ENCODE results near the gene EPN2.

The EPN2 gene

DNA sequence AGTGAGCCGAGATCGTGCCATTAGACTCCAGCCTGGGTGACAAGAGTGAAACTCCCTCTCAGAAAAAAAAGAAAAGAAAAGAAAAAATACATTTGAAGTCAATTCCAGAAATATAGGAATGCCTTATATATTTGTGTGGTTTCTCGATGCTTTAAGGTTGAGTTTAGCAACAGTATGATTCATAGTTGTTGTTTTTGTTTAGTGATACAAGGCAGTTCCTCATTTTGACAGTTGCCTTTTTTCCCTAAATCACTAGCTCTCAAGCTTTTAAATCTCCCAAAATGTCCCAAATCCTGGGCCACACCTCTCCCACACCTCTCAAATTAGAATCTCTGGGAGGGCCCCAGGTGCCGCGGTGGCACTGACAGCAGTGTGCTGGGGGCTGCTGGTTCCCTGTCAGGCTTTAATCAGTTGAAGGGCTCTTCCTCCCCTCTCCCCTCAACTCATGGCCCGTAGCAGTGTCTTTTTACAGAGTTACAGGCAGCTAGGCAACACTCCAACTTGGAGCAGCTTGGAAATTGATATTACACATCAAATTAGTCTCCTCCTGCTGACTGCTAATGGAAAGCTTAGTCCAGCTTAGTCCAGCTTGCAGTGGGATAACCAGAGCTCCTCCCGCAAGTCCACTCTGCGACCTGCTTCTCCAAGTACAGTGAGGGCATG lies 58.4 kb downstream of the EPN2 start:
- no peak overlapping the region for H3K27ac ChIP-seq (ENCODE audit: low read depth, low read length)
- no peaks in the 10 kb centered on the region for H3K27me3 ChIP-seq (ENCODE audit: insufficient read depth, low read length)
- H3K36me3 ChIP-seq (ENCODE audit: insufficient read depth, low read length), result no peaks in the 10 kb centered on the region
- no peaks in the 10 kb centered on the region for H3K4me1 ChIP-seq (ENCODE audit: control insufficient read depth, insufficient read depth, low read length, unreplicated experiment)
- H2AFZ ChIP-seq (ENCODE audit: low read length, unreplicated experiment), result no peak overlapping the region
- no peak overlapping the region for H3K4me3 ChIP-seq (ENCODE audit: low read depth, low read length)
- no peaks in the 10 kb centered on the region for H3K79me2 ChIP-seq (ENCODE audit: control insufficient read depth, insufficient read depth, low read length, unreplicated experiment)

DNA sequence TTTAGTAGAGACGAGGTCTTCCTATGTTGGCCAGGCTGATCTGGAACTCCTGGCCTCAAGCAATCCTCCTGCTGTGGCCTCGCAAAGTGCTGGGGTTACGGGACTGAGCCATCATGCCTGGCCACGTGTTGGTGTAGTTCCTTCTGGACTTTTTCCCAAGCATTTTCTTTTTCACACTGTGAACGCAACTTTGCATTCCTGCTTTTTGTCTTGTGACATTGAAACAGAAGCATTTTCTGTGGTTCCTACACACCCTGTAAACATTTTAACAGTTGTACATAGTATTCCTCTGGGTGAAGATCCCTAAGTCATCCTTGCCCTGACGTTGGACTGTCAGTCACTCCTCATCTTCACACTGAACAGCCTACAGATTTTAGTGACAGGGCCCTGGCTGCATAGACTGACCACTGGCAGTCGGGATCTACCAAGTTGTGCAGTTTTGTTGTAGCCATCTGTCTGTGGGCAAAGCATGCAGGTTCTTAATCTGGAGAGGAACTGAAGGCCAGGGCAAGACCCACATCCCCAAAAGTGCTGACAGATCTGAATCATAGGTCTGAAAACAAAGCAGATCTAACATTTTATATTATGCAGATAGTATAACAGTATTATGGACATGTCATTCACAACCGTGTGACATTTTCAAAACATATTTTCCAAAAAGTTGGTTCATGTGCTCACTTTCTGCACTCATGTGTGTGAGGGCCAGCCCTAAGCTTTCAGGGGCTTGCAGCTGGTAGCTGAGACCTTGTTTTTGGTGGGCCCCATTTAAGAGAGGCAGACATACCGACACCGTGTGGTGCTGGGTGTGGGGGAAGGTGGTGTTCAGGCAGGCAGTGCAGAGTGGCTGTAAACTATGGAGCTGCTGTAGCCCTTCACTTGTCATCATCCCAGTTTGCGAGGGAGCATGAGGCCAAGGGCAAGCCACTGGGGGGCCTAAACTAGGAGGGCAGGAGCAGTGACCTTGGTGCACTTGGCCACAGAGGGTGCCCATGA lies 59.9 kb downstream of the EPN2 start:
- Histone ChIP-seq H3K27me3 (ENCODE audit: insufficient read depth, low read length) (no peaks in the 10 kb centered on the region), H3K4me3 (ENCODE audit: low read depth, low read length) (no peak overlapping the region), H2AFZ (ENCODE audit: low read length, unreplicated experiment) (no peak overlapping the region), H3K27ac (ENCODE audit: low read depth, low read length) (no peak overlapping the region), H3K36me3 (ENCODE audit: insufficient read depth, low read length) (no peaks in the 10 kb centered on the region), H3K4me1 (ENCODE audit: control insufficient read depth, insufficient read depth, low read length, unreplicated experiment) (no peaks in the 10 kb centered on the region), H3K79me2 (ENCODE audit: control insufficient read depth, insufficient read depth, low read length, unreplicated experiment) (no peaks in the 10 kb centered on the region)

DNA sequence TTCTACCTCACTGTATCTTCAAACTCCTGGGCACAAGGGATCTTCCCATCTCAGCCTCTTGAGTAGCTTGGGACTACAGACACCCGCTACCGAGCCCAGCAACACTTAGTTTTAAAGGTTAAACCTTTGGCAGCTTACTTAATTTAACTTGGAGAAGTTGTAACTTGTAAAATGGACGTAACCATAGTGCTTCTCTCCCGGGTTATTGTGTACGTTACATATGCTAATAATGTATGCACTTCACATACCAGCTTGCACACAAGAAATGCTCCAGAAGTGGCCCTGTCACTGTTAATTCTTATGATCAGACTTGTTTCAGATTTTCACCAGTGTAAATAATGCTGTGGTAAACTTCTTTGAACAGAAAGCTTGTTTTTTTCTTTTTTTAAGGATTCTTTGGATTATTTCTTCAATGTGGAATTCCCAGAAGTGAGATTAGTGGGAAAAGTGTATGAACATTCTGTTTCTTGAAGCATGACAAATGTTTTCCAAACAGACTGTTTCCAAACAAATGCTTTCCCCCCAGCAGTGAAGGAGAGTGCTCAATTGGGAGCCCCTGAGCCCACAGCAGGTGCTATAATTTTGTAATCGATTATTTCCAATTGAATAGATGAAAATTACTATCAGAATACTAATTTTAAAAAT lies 61.5 kb downstream of the EPN2 start:
- no peaks in the 10 kb centered on the region for H3K4me1 ChIP-seq (ENCODE audit: control insufficient read depth, insufficient read depth, low read length, unreplicated experiment)
- no peaks in the 10 kb centered on the region for H3K27me3 ChIP-seq (ENCODE audit: insufficient read depth, low read length)
- H3K79me2 ChIP-seq (ENCODE audit: control insufficient read depth, insufficient read depth, low read length, unreplicated experiment), result no peaks in the 10 kb centered on the region
- H3K36me3 ChIP-seq (ENCODE audit: insufficient read depth, low read length), result no peaks in the 10 kb centered on the region
- no peak overlapping the region for H3K27ac ChIP-seq (ENCODE audit: low read depth, low read length)
- no peak overlapping the region for H2AFZ ChIP-seq (ENCODE audit: low read length, unreplicated experiment)
- H3K4me3 ChIP-seq (ENCODE audit: low read depth, low read length), result no peak overlapping the region

DNA sequence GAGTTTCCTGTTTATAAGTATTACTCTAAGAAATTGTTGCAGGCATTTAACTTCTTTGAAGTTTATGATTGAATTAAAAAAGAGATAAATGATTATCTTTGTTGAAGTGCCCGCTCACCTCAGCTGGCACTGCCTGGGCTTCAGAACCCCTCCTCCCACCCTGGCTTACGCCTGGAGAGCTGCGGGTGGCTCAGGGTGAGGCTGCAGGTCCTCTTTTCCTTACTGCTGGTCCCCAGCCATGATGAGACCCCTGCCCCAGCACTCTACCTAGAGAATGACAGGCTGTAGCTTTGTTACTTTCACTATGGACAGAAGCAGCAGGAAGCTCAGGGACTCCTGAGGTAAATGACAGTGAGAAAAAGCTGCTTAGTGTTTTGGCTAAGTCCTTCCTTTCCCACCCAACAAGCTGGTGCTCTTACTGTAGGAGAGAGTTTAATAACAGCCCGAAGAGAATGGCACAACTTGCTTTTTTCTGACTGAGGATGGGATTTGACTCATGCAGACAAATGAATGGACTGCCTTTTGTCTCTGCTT lies 62.1 kb downstream of the EPN2 start:
- H3K27ac ChIP-seq (ENCODE audit: low read depth, low read length), result no peak overlapping the region
- H3K79me2 ChIP-seq (ENCODE audit: control insufficient read depth, insufficient read depth, low read length, unreplicated experiment), result no peaks in the 10 kb centered on the region
- H3K27me3 ChIP-seq (ENCODE audit: insufficient read depth, low read length), result no peaks in the 10 kb centered on the region
- H3K36me3 ChIP-seq (ENCODE audit: insufficient read depth, low read length), result no peaks in the 10 kb centered on the region
- peaks cover 3% of the 10 kb centered on the region for H3K4me1 ChIP-seq (ENCODE audit: control insufficient read depth, insufficient read depth, low read length, unreplicated experiment)
- no peak overlapping the region for H2AFZ ChIP-seq (ENCODE audit: low read length, unreplicated experiment)
- no peak overlapping the region for H3K4me3 ChIP-seq (ENCODE audit: low read depth, low read length)

DNA sequence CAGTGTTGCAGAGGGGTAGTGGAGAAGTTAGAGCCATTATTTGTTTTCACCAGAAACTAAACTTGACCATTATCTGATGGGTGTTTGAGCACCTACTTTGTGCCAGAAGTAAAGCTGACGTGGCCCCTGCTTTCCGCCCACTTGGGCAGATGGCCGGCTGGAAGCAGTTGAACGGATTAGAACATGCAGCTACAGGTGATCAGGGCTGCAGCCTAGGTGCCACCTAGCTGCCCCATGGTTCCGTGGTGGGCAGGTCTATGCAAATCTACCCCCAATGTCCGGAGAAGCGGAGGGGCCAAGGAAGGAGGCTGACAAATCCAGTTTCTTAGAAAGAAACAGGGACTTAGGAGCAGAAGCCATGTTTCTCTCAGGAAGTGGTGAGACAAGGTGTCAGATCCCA lies 62.7 kb downstream of the EPN2 start:
- H3K4me1 ChIP-seq (ENCODE audit: control insufficient read depth, insufficient read depth, low read length, unreplicated experiment), result peaks cover 7% of the 10 kb centered on the region
- H3K4me3 ChIP-seq (ENCODE audit: low read depth, low read length), result no peak overlapping the region
- no peaks in the 10 kb centered on the region for H3K79me2 ChIP-seq (ENCODE audit: control insufficient read depth, insufficient read depth, low read length, unreplicated experiment)
- no peak overlapping the region for H3K27ac ChIP-seq (ENCODE audit: low read depth, low read length)
- no peaks in the 10 kb centered on the region for H3K27me3 ChIP-seq (ENCODE audit: insufficient read depth, low read length)
- H2AFZ ChIP-seq (ENCODE audit: low read length, unreplicated experiment), result no peak overlapping the region
- H3K36me3 ChIP-seq (ENCODE audit: insufficient read depth, low read length), result no peaks in the 10 kb centered on the region

DNA sequence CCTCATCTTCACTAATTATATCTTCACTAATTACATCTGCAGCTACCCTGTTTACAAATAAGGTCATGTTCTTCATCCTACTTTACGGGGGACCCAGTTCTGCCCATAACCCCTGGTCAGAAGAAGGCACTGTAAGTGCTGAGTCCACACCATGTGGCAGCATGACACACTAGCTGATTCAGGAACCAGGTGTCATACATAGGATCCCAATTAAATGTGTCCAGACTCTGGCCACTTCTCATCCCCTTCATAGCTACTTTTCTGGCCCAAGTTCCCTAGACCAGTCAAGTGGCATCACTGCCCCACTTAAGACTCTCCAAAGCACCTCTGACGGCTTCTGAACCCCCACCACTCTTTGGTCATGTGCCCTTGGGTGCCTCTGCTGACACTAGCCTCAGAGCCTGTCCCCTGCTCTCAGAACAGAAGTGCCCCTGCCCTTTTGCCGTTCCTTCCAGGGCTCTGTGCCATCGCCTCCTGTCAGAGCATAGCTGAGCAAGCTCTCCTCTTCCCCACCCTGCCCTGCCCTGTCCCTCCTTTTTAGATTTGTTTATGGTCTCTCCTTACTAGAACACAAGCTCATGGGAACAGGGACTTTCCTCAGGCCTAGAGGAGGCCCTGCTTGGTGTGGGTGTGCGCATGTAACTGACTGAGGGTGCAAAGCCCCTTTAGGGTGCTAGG lies 64.2 kb downstream of the EPN2 start:
- Histone ChIP-seq H3K36me3 (ENCODE audit: insufficient read depth, low read length) (no peaks in the 10 kb centered on the region), H3K27me3 (ENCODE audit: insufficient read depth, low read length) (no peaks in the 10 kb centered on the region), H3K79me2 (ENCODE audit: control insufficient read depth, insufficient read depth, low read length, unreplicated experiment) (no peaks in the 10 kb centered on the region), H2AFZ (ENCODE audit: low read length, unreplicated experiment) (no peak overlapping the region), H3K4me3 (ENCODE audit: low read depth, low read length) (no peak overlapping the region), H3K4me1 (ENCODE audit: control insufficient read depth, insufficient read depth, low read length, unreplicated experiment) (peaks cover 7% of the 10 kb centered on the region), H3K27ac (ENCODE audit: low read depth, low read length) (no peak overlapping the region)

DNA sequence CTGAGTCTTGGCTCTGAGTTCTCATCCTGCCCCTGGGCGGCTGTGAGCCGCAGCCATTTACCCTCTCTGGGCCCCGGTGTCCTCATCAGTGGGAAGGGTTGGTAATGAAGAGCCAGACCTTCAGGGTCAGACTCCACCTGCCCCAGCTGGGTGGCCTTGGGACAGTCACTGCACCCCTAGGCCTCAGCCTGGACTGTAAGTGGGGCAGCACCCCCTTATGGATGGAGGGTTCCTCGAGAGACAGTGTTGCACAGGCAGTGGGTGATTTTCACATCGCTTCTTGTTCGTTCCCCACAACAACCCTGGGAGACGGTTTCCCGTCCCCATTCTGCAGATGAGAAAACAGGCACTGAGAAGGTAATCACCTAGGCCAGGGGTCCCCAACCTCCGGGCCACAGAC lies 64.8 kb downstream of the EPN2 start:
- Histone ChIP-seq H3K4me3 (ENCODE audit: low read depth, low read length) (no peak overlapping the region), H3K27me3 (ENCODE audit: insufficient read depth, low read length) (no peaks in the 10 kb centered on the region), H3K4me1 (ENCODE audit: control insufficient read depth, insufficient read depth, low read length, unreplicated experiment) (peaks cover 7% of the 10 kb centered on the region), H3K79me2 (ENCODE audit: control insufficient read depth, insufficient read depth, low read length, unreplicated experiment) (no peaks in the 10 kb centered on the region), H2AFZ (ENCODE audit: low read length, unreplicated experiment) (no peak overlapping the region), H3K27ac (ENCODE audit: low read depth, low read length) (no peak overlapping the region), H3K36me3 (ENCODE audit: insufficient read depth, low read length) (no peaks in the 10 kb centered on the region)

DNA sequence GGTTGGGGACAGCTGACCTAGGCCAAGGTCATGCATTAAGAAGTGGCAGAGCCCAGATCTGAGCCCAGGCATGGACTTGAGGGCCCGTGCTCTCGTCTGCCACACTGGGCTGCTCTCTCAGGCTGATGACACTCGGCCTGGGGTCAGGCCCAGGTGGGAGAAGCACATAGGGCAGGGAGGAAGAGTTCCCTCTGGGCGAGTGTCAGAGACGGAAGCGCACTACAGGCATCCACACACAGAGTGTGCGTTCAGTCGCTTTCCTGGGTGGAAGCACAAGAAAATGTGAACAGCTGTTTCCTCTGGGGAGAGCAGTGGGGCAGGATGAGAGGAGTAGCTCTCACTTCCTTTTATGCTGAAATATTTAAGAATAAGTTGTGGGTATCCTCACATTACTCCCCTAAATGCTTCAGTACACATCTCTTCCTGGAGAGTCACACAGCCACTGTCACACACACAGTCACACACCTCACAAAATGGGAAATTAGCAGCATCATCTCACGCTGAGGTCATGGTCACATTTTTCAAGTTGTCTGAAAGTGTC lies 65.7 kb downstream of the EPN2 start:
- H3K36me3 ChIP-seq (ENCODE audit: insufficient read depth, low read length), result no peaks in the 10 kb centered on the region
- H3K4me3 ChIP-seq (ENCODE audit: low read depth, low read length), result no peak overlapping the region
- no peak overlapping the region for H2AFZ ChIP-seq (ENCODE audit: low read length, unreplicated experiment)
- no peak overlapping the region for H3K27ac ChIP-seq (ENCODE audit: low read depth, low read length)
- peaks cover 7% of the 10 kb centered on the region for H3K4me1 ChIP-seq (ENCODE audit: control insufficient read depth, insufficient read depth, low read length, unreplicated experiment)
- no peaks in the 10 kb centered on the region for H3K79me2 ChIP-seq (ENCODE audit: control insufficient read depth, insufficient read depth, low read length, unreplicated experiment)
- no peaks in the 10 kb centered on the region for H3K27me3 ChIP-seq (ENCODE audit: insufficient read depth, low read length)

DNA sequence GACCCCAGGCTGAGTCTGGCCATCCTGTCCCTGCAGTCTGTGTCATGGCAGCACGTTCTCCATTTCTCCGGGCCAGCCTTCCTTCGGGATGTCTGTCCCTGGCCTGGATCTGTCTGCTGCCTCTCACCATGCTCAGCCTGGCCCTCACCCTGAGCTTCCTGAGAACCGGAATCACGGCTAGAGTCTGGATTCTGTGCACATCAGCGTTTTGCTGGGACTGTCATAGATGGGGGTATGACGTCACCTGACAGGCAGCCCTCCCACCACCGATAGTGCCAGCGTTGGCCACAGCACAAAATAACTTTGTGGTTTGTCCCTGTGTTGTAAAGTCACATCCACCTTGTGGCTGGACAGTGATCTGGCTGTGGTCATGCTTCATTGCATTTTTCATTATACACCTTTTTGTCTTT lies 66.2 kb downstream of the EPN2 start:
- H3K4me1 ChIP-seq (ENCODE audit: control insufficient read depth, insufficient read depth, low read length, unreplicated experiment), result peaks cover 7% of the 10 kb centered on the region
- H3K36me3 ChIP-seq (ENCODE audit: insufficient read depth, low read length), result no peaks in the 10 kb centered on the region
- no peak overlapping the region for H3K4me3 ChIP-seq (ENCODE audit: low read depth, low read length)
- H3K27me3 ChIP-seq (ENCODE audit: insufficient read depth, low read length), result no peaks in the 10 kb centered on the region
- no peak overlapping the region for H3K27ac ChIP-seq (ENCODE audit: low read depth, low read length)
- no peak overlapping the region for H2AFZ ChIP-seq (ENCODE audit: low read length, unreplicated experiment)
- H3K79me2 ChIP-seq (ENCODE audit: control insufficient read depth, insufficient read depth, low read length, unreplicated experiment), result no peaks in the 10 kb centered on the region

DNA sequence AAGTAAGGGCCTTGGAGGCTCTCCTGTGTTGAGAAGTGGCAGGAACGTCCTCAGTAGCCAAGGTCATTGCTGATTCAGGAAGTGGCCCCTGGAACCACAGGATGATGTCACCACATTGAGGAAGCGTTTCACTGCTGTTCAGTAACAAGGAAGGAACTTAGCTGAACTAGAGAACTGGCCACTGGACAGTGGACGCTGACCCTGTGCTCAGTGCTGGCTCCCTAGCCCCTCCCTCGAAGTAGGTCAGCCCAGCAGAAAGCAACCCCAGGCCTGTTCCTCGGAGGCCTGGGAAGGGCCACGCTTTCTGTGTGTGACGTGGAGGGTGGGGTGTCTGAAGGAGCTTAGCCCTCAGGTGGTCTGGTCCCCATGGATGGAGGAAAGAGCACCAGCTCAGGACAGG lies 67.0 kb downstream of the EPN2 start:
- Histone ChIP-seq H3K27ac (ENCODE audit: low read depth, low read length) (no peak overlapping the region), H3K27me3 (ENCODE audit: insufficient read depth, low read length) (no peaks in the 10 kb centered on the region), H3K36me3 (ENCODE audit: insufficient read depth, low read length) (no peaks in the 10 kb centered on the region), H3K4me1 (ENCODE audit: control insufficient read depth, insufficient read depth, low read length, unreplicated experiment) (peaks cover 7% of the 10 kb centered on the region), H2AFZ (ENCODE audit: low read length, unreplicated experiment) (no peak overlapping the region), H3K4me3 (ENCODE audit: low read depth, low read length) (no peak overlapping the region), H3K79me2 (ENCODE audit: control insufficient read depth, insufficient read depth, low read length, unreplicated experiment) (no peaks in the 10 kb centered on the region)

Data from ACC112 (cell line).